ENCODE measurements around the gene AGPS. TPM values are rescaled to one million over a fixed set of nuclear protein-coding genes. Genes with fewer than 3 reads are reported as not detected.
A peak's percentile ranks its signal among the peaks of the same experiment; 100 is the strongest.

Gene AGPS
- total and polyA plus RNA-seq, 3 donors from 2014 or later = 36.7 to 73.4 (median 55.7) TPM

- TF ChIP-seq POLR2A (IDR thresholded peaks at IDR 0.05) = no peak
- peak; percentile 43 to 68 (median 47) for TF ChIP-seq CTCF (IDR thresholded peaks at IDR 0.05)
- intact Hi-C loops (cut with DNase I; ENCODE audit: low total_unique reads) = no loop called here
- Histone ChIP-seq H3K9me3 (no peaks in the 10 kb centered on the region), H3K4me3 (no peak overlapping the region), H3K36me3 (ENCODE audit: low read depth, missing control alignments) (no peaks in the 10 kb centered on the region), H3K27me3 (no peaks in the 10 kb centered on the region), H3K4me1 (no peaks in the 10 kb centered on the region), H3K27ac (no peak overlapping the region)
- WGBS, 2 donors = 47 to 67% methylated on average over 2 of the region's 2 CpGs
- no peak for DNase-seq
Observed at GRCh38 chr2:177489719-177490301, 97.2 kb downstream of the AGPS start.

- TF ChIP-seq CTCF (IDR thresholded peaks at IDR 0.05) = no peak
- no peak for TF ChIP-seq POLR2A (IDR thresholded peaks at IDR 0.05)
- intact Hi-C loops (cut with DNase I; ENCODE audit: low total_unique reads) = no loop called here
- 84 to 88% methylated on average over 2 of the region's 2 CpGs for WGBS, 2 donors
Observed at GRCh38 chr2:177495945-177496344, 103.4 kb downstream of the AGPS start.

GRCh38 chr2:177496921-177497320, 104.3 kb downstream of the AGPS start:
- intact Hi-C loops (cut with DNase I; ENCODE audit: low total_unique reads) = no loop called here
- TF ChIP-seq POLR2A (IDR thresholded peaks at IDR 0.05) = no peak
- TF ChIP-seq CTCF (IDR thresholded peaks at IDR 0.05) = no peak
- no peaks in the 10 kb centered on the region for H3K4me1 ChIP-seq
- DNase-seq = no peak
- no peaks in the 10 kb centered on the region for H3K27me3 ChIP-seq
- WGBS, 2 donors = 88 to 90% methylated on average over 2 of the region's 2 CpGs
- H3K36me3 ChIP-seq (ENCODE audit: low read depth, missing control alignments) = no peaks in the 10 kb centered on the region
- no peak overlapping the region for H3K4me3 ChIP-seq
- H3K9me3 ChIP-seq = no peaks in the 10 kb centered on the region
- H3K27ac ChIP-seq = no peak overlapping the region

More at GRCh38 chr2:177495945-177496344, 103.4 kb downstream of the AGPS start:
- no peaks in the 10 kb centered on the region for H3K9me3 ChIP-seq
- H3K36me3 ChIP-seq (ENCODE audit: low read depth, missing control alignments) = no peaks in the 10 kb centered on the region
- no peaks in the 10 kb centered on the region for H3K4me1 ChIP-seq
- no peak overlapping the region for H3K4me3 ChIP-seq
- no peak for DNase-seq
- no peaks in the 10 kb centered on the region for H3K27me3 ChIP-seq
- no peak overlapping the region for H3K27ac ChIP-seq

DNA sequence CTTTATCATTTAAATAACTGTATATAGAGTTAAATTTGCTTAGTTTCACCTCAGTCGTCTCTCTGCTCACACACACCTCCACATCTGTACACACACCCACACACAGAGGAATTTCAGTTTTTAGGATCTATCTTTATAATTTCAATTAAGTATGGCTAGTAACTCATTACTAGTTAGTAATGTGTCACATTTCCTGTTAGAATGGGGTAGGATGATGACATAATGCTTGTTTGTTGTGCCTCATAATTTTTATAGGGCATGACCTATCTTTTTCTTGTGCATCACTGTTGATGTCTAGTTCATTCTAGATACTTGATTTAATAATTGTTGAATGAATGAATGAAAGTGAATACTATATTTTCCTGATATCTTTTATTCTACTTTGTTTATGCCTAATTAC, 108.6 kb downstream of the AGPS start:
- WGBS, 2 donors = 77 to 84% methylated on average over 1 of the region's 1 CpG
- Histone ChIP-seq H3K4me3 (no peak overlapping the region), H3K36me3 (ENCODE audit: low read depth, missing control alignments) (no peaks in the 10 kb centered on the region), H3K9me3 (no peaks in the 10 kb centered on the region), H3K4me1 (no peaks in the 10 kb centered on the region), H3K27ac (no peak overlapping the region), H3K27me3 (no peaks in the 10 kb centered on the region)
- TF ChIP-seq CTCF (IDR thresholded peaks at IDR 0.05) (no peak), POLR2A (IDR thresholded peaks at IDR 0.05) (no peak)
- DNase-seq = no peak
- intact Hi-C loops (cut with DNase I; ENCODE audit: low total_unique reads) = no loop called here

DNA sequence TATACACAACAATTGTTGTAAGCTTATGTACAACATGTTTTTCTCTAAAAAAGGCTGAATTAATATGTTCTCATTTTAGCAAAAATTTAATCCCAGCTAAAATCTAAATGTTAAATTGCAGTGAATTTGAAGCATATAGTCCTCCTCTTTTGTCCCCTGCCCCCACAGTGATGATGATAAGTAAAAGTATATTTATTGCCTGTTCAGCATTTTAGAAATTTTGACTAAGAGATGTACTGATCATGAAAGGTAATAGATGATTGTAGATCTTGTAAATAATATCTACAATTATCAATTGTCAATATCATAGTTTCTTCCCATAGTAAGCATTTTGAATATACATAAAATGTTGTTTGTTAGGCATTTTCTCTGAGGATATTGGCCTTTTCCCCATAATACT, 113.9 kb downstream of the AGPS start:
- no peak overlapping the region for H3K27ac ChIP-seq
- no peak for DNase-seq
- no peaks in the 10 kb centered on the region for H3K4me1 ChIP-seq
- no peaks in the 10 kb centered on the region for H3K27me3 ChIP-seq
- H3K4me3 ChIP-seq = no peak overlapping the region
- H3K9me3 ChIP-seq = no peaks in the 10 kb centered on the region
- H3K36me3 ChIP-seq (ENCODE audit: low read depth, missing control alignments) = no peaks in the 10 kb centered on the region
- TF ChIP-seq POLR2A (IDR thresholded peaks at IDR 0.05) (no peak), CTCF (IDR thresholded peaks at IDR 0.05) (no peak)
- intact Hi-C loops (cut with DNase I; ENCODE audit: low total_unique reads) = no loop called here
